EH (cell line): ENCODE data around the gene PFN4.
A peak's percentile ranks its signal among the peaks of the same experiment; 100 is the strongest.
"Not testable (repeated sequence)": the region's sequence is repeated elsewhere in the genome, so short reads cannot be mapped to it uniquely, and the experiment has no call there.

ENCODE experiments used
- DNase-seq: peaks from one replicate; pipeline ENCODE4 v3.0.0-alpha.2; 2015; ENCODE audit warnings: low read depth

PFN4 gene

DNA sequence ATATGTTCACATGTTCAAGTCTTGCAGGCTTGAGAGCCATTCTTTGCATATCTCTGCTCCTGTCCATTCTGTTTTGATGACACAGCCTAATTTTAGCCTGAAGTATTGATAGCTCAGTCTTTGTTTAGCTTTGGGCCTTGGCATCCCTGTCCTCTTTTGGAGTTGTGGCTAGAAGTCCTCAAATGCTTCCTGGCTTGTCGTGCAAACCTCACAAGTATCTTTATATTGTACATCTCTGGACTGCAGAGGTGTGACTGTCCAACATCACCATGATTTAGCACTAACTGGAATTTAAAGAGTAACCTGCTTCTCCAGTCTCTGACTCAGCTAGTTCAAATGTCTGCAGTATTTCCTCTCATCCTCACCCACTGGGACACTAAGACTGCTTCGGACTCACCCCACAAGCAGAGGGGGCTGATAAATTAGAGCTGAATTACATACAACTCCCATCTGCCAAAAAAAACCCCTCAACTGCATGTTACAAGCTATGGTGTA is 11.7 kb downstream of the PFN4 start:
- peak; percentile 51 for DNase-seq

DNA sequence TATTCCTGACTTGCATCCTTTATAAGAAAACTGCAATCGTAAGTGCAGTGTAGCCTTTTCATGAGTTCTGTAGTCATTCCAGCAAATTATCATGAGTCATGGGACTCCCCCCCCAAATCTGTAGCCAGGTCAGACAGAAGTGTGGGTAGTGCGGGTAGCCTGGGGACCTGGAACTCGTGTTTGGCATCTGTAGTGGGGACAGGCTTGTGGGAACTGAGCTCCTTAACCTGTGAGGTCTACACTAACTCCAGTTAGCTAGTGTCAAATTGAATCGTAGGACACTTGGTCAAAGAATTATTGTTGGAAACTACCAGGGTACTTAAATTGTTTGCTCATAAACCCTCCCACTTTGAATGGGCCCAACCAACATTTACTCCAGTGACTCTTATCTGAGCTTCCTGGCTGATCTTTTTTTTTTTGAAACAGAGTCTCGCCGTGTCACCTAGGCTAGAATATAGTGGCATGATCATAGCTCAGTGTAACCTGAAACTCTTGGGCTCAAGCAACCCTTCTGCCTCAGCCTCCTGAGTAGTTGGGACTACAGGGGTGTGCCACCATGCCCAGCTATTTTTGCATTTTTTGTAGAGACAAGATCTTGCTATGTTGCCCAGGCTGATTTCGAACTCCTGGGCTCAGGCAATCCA is 12.4 kb downstream of the PFN4 start:
- DNase-seq = no peak

DNA sequence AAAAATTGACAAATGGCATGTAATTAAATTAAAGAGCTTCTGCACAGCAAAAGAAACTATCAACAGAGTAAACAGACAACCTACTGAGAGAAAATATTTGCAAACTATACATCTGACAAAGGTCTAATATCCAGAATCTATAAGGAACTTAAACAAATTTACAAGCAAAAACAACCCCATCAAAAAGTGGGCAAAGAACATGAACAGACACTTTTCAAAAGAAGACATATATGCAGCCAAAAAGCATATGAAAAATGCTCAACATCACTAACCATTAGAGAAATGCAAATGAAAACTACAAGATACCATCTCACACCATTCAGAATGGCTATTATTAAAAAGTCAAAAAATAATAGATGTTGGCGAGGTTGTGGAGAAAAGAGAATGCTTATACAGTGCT is 13.7 kb downstream of the PFN4 start:
- DNase-seq = not testable (repeated sequence)

DNA sequence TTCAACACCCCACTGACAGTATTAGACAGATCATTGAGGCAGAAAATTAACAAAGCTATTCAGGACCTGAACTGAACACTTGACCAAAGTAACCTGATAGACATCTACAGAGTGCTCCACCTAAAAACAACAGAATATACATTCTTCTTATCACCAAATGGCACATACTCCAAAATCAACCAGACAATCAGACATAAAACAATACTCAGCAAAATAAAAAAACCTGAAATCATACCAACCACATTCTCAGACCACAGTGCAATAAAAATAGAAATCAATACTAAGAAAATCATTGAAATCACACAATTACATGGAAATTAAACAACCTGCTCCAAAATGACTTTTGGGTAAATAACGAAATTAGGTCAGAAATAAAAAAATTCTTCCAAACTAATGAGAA is 15.8 kb downstream of the PFN4 start:
- no peak for DNase-seq

DNA sequence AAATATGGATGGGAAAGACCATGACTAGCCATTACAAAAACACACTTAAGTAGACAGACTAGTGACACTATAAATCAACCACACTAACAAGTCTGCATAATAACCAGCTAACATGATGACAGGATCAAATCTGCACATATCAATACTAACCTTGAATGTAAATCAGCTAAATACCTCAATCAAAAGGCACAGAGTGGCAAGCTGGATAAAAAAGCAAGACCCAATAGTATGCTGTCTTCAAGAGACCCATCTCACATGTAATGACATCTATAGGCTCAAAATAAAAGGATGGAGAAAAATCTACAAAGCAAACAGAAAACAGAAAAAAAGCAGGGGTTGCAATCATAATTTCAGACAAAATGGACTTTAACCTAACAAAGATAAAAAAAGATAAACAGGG is 16.3 kb downstream of the PFN4 start:
- no peak for DNase-seq

DNA sequence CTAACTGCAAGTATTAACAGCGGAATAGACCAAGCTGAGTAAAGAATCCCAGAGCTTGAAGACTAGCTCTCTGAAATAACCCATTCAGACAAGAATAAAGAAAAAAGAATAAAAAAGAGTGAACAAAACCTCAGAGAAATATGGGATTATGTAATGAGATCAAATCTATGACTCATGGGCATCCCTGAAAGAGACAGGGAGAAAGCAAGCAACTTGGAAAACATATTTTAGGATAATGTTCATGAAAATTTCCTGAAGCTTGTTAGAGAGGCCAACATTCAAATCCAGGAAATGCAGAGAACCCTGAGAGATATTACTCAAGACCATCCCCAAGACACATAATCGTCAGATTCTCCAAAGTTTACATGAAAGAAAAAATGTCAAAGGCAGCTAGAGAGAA is 17.3 kb downstream of the PFN4 start:
- peak; percentile 33 for DNase-seq

DNA sequence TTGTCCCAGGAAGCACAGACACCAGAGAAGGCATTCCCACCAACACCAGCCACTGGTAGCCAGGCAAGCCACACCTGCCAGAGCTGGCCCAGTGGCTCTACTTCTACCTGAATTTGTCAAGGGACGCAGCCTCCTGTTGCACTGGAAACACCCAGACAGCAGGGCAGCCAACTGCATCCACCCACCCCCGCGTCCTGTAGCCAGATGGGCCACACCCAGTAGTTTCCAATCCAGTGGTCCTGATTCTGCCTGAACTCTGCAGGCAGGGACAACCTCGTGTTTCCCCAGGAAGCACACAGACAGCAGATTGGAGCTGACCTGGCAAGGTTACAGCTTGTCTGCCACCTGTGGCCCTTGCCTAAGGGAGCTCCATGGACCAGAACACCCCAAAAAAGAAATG is 18.2 kb downstream of the PFN4 start:
- DNase-seq = no peak

DNA sequence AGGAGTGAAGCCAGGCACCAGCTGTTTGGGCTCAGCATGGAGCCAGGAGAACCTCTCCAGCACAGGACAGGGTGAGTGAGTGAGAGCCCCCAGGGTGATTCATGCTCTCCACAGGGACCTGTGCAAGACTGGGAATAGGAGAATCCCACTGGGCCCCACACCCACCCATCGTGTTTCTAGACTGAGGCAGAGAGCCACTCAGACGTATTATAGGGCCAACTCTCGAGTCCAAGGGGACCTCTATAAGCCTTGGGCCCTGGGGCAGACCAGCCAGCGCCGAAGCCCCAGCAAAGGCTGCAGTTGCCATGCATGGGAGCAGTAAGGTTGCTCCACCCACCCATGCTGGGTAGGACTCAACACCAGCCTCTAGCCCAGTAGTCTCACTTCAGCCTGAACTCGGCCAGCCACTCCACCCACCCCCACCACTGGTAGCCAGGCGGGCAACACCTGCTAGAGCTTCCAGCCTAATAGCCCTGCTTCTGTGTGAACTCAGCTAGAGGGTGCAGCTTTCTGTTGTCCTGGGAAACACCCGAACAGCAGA is 19.0 kb downstream of the PFN4 start:
- no peak for DNase-seq

DNA sequence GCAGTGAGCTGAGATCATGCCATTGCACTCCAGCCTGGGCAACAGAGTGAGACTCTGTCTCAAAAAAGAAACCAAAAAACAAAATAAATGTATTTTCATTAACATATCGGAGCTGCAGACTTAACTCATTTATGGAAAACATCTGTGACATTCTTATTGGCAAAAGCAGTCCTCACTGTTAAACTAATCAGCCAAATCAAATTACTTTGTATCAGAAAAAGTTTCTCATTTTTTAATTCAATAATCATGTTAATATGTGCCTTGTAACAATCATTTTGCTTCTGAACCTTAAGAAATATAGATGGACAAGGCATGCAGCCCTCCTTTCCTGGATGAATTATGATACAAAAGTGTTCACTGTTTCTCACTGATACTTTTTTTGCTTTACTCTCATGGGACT is 20.5 kb downstream of the PFN4 start:
- DNase-seq = no peak

DNA sequence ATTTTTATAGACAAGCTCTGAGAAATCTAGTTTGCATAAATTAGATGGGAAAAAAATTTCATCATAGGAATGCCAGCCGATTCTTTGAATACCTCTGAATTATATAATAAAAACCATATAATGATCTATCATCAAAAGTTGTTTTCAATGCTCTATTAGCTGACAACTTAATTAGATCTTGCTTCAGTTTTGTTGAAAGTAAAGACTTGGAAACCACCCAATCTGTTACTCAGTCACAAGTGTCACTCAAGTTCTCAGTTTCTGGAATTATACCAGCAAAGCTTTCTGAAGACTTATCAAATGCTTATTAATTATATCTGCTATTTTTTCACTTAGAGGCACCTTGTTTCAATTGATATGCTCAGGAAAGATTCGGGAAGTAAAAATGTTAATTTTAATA is 21.1 kb downstream of the PFN4 start:
- no peak for DNase-seq

DNA sequence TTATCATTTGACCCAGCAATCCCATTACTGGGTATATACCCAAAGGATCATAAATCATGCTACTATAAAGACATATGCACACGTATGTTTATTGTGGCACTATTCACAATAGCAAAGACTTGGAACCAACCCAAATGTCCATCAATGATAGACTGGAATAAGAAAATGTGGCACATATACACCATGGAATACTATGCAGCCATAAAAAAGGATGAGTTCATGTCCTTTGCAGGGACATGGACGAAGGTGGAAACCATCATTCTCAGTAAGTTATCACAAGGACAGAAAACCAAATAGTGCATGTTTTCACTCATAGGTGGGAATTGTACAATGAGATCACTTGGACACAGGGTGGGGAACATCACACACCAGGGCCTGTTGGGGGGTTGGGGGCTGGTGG is 22.4 kb downstream of the PFN4 start:
- not testable (repeated sequence) for DNase-seq

DNA sequence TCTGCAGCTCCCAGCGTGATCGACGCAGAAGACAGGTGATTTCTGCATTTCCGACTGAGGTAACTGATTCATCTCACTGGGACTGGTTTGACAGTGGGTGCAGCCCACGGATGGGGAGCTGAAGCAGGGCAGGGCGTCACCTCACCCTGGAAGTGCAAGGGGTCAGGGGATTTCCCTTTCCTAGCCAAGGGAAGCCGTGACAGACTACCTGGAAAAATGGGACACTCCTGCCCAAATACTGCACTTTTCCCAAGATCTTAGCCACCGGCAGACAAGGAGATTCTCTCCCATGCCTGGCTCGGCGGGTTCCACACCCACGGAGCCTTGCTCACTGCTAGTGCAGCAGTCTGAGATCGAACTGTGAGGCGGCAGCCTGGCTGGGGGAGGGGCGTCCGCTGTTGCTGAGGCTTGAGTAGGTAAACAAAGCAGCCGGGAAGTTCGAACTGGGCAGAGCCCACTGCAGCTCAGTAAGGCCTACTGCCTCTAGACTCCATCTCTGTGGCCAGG is 27.9 kb downstream of the PFN4 start:
- DNase-seq = not testable (repeated sequence)

DNA sequence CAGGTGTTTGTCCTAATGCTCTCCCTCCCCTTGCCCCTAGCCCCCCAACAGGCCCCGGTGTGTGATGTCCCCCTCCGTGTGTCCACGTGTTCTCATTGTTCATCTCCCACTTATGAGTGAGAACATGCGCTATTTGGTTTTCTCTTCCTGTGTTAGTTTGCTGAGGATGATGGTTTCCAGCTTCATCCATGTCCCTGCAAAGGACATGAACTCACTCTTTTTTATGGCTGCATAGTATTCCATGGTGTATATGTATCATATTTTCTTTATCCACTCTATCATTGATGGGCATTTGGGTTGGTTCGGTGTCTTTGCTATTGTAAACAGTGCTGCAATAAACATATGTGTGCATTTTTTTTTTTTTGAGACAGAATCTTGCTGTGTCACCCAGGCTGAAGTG is 29.9 kb downstream of the PFN4 start:
- not testable (repeated sequence) for DNase-seq

DNA sequence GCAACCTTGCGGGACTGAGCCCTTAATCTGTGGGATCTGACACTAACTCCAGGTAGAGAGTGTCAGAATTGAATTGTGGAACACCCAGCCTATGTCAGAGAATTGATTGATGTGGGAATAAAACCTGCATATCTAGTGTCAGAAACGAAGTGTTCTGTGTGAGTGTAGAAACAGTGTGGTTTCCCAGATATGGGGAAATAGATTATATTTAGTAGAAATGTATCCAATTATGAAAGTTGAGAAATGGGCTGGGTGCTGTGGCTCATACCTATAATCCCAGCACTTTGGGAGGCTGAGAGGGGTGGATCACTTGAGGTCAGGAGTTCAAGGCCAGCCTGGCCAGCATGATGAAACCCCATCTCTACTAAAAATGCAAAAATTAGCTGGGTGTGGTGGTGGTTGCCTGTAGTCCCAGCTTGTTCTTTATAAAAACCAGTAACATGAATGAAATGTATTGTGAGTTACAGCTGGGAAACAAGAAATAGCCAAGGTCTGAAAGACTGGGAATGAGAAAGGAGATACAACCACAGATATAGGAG is 34.2 kb downstream of the PFN4 start:
- no peak for DNase-seq

DNA sequence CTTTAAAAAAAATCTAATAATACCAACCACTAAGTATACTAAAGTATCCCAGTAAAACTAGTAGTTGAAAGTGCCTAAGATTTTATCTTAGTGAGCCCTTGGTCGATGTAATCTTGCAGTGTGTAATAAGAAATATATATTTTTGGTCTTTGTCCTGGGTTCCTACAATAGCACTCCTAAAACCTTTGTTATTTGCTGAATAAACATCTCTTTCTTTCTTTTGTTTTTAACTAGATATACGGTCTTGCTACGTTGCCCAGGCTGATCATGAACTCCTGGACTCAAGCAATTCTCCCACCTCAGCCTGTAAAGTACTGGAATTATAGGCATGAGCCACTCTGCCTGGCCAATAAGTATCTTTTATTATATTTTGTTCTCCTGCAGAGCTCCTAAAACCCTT is 36.1 kb downstream of the PFN4 start:
- no peak for DNase-seq

DNA sequence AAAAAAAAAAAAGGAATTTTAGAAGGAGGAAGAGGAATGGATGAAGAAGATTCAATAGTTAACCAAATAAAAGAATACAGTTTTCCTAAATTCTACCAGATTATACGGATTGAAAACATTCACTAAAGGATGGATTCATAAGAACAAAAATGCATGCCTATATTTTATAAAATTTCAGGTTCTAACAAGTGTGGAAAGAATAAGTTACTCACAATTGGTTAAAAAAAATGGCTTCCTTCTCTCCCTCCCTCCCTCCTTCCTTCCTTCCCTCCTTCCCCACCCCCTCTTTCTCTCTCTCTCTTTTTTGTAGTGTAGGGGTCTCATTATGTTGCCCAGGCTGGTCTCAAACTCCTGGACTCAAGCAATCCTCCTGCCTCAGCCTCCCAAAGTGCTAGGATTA is 36.9 kb downstream of the PFN4 start:
- DNase-seq = no peak

DNA sequence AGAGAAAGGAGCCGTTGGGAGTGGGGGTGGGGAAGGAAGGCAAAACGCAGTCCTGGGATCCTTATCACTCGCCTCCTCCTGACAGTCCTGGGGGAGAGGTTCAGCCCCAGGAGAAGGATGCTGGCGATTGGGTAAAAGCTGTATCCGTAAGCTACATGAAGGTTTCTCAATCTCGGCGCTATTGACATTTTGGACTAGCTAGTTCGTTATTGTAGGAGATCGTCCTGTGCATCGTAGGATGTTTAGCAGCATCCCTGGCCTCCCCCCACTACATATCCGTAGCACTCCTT is 38.0 kb downstream of the PFN4 start:
- DNase-seq = no peak

DNA sequence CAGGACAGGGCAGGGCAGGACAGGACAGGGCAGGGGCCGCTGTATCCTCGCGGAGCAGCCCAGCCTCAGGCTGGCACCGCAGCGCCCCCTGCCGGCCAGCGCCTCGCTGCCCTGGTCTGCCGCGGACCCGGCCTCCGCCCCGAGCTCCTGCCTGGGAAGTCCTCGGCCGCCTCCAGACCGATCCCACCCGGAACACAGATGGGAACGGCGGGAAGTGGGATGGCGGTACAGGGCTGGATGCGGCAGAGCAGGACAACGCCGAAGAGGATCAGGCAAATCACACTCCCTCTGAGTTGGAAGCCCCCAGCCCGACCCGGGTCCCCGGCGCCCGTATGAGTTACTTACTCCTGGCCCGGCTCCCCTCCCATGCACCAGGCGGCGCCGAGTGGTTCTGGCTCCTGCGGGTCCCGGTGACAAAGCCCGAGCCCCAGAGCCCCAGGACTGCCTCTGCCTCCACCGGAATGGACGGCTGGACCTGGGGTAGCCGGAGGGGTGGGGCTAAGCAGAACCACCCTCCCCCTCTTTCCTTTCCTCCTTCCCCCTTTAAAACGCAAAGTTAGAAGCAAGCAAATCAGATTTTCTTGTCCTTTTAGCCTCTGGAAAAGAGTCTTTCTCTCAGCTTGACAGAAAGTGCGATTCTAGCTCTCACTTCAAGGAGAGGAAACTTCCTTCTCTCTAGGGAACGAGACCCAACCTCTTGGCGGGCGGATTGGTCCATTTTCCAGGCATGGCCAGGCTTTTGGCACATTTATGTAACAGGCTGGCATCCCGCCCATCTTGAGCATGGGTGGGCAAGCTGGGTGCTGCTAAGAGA is 38.5 kb downstream of the PFN4 start, which contains the start of gene TP53I3:
TSS of gene TP53I3 (minus strand) at position 449 of the 814 bp plus-strand sequence. CDS start 508 bp downstream, outside the sequence.
- peak; percentile 90 for DNase-seq

DNA sequence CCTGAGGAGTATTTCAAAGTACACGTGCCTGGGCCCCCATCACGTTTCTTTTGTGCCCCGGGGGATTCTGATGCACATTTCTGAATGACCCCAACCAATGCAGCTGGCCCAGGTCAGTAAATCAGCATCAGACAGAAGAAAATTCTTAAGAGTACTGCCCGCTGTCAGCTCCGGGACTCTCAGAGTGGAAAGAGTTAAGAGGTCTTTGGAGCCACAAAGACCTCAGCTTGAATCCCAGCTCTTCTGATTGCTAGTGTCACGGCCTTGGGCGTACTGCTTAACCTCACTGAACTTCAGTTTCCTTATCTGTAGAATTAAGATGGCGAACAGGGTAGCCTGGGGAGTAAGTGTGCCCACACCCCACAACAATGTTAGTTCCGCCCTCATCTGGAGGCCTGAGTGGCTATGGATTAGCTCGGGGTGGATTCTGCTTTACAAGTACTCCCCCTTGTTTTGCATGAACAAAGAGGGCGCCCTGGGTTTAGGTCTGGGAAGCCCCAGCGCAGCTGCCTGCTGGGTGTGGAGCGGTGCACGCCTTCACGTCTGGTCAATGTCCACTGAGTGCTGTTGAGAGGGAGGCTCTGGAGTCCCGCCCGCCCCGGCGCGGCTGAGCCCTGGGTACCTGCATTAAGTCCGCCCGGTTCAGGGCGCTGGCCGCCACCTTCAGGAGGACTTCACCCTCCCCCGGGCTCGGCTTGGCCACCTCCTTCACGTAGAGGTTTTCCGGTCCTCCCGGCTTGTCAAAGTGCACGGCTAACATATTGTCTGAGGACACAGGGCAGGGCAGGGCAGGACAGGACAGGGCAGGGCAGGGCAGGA is 39.4 kb downstream of the PFN4 start:
- peak; percentile 81 for DNase-seq

DNA sequence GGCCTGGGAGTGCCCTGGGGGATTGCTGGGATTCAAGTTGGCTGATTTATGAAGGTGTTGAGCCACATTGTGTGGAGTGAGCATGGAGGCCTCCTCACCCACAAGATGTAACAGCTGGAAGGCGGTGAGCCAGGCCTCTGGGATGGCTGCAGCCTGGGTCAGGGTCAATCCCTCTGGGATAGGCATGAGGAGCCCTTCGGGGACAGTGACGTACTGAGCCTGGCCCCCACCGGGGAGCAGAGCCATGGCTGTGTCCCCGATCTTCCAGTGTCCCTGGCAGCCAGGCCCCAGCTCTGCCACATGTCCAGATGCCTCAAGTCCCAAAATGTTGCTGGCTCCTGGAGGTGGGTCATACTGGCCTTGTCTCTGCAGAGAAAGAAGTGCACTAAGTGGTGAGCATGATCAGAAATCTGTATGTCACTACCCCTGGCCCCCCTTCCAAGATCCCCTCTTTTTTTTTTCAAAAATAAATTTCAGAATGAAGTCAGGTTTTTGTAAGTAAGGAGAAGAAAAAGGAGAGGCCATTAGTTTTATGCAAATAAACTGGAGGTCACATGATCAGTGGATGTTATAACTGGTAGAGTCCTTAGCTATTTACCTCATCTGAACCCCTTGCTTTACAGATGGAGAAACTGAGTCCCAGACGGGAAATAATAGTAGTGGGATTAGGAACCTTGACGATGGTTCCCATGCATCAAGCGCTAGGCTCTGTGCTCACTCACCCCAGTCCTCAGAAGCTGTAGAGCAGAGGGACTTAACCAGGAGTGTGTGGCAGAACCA is 40.2 kb downstream of the PFN4 start:
- DNase-seq = no peak

DNA sequence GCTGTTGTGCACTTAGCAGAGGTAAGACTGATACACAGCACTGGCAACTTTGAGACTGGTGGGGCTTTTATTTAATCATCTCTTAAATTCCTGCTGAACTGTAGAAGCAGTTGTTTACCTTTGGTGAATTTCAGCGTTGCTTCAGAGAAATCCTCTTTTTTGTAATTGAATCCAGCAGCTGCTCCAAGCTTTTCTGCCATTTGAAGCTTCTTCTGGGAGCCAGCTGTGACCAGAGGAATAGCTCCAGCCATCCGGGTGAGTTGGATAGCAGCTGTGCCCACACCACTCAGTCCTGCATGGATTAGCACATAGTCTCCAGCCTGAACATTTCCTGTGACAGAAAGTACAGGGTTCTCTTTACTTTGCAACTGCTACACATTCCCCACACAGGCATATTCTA is 42.4 kb downstream of the PFN4 start:
- DNase-seq = no peak
